Measurements from ENCODE around the gene BRSK1.

DNA sequence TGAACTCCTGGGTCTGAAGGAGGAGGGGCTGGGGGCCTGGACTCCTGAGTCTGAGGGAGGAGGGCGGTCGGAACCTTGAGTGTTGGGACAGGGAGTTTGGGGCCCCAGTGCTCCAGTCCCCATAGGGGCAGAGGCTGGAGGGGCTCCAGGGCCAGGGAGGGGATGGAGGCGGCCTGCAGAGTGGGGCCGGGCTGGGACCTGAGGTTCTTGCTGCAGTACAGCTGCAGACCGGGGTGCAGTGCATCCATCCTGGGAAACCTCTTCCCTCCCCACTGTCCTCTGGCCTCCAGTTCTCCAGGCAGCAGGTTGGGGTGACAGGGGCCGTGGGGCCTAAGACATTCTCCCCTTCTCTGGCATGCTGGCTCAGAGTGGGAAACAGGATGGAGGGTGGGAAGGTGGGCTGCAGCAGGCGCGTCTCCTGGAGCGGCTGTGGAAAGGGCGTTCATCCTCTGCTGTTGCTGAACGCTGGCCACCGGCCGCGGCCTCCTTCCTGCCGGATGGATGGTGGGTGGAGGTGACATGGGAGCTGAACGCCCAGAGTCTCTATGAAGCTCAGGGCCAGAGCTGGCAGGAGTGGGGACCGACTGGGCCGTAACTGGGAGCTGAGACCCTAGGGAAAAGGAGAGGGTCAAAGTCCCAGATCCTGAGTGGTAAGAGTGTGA is 1.6 kb downstream of the BRSK1 start:
- TF ChIP-seq, protein P1, sequence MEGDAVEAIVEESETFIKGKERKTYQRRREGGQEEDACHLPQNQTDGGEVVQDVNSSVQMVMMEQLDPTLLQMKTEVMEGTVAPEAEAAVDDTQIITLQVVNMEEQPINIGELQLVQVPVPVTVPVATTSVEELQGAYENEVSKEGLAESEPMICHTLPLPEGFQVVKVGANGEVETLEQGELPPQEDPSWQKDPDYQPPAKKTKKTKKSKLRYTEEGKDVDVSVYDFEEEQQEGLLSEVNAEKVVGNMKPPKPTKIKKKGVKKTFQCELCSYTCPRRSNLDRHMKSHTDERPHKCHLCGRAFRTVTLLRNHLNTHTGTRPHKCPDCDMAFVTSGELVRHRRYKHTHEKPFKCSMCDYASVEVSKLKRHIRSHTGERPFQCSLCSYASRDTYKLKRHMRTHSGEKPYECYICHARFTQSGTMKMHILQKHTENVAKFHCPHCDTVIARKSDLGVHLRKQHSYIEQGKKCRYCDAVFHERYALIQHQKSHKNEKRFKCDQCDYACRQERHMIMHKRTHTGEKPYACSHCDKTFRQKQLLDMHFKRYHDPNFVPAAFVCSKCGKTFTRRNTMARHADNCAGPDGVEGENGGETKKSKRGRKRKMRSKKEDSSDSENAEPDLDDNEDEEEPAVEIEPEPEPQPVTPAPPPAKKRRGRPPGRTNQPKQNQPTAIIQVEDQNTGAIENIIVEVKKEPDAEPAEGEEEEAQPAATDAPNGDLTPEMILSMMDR (IDR thresholded peaks at IDR 0.05), result no peak
- TF ChIP-seq POLR2A (IDR thresholded peaks at IDR 0.05), result no peak

Data from vagina (tissue), 2 donors.